HepG2 (cell line): ENCODE data around the gene NKPD1. TPM values are rescaled to one million over a fixed set of nuclear protein-coding genes. Genes with fewer than 3 reads are reported as not detected.

Experiments used
- BORCS8-MEF2B ChIP-seq: sonication (generic); formaldehyde crosslinking; IDR thresholded peaks from 2 replicates; pipeline ENCODE4 v1.8.0; 2022; ENCODE audit warnings: mild to moderate bottlenecking, missing genetic modification reagents
- FOXJ3 ChIP-seq: sonication (generic); formaldehyde crosslinking; IDR thresholded peaks from 2 replicates; pipeline ENCODE4 v1.4.0; 2020; ENCODE audit warnings: missing genetic modification reagents, mild to moderate bottlenecking, borderline replicate concordance
- GABPA ChIP-seq, 2 experiments: IDR thresholded peaks; 2 replicates each; pipeline ENCODE4 v1.6.1; 2011 to 2016; ENCODE audit warnings: low read depth in 2 of 2, low read length in 1 of 2, missing biosample characterization in 1 of 2, missing genetic modification characterization in 1 of 2
- HNRNPL ChIP-seq: fragments of 200-400 bp; formaldehyde crosslinking; IDR thresholded peaks from 2 replicates; pipeline ENCODE4 v1.6.1; 2017; ENCODE audit warnings: mild to moderate bottlenecking, low read depth, low read length
- JUND ChIP-seq: sonication (generic); formaldehyde crosslinking; IDR thresholded peaks from 2 replicates; pipeline ENCODE4 v1.8.0; 2022; ENCODE audit warnings: mild to moderate bottlenecking, missing genetic modification reagents
- PITX1 ChIP-seq: sonication (generic); formaldehyde crosslinking; IDR thresholded peaks from 2 replicates; pipeline ENCODE4 v1.5.1; 2020; ENCODE audit warnings: mild to moderate bottlenecking, missing genetic modification reagents
- YY1 ChIP-seq: IDR thresholded peaks from 2 replicates; pipeline ENCODE4 v1.6.1; 2011; ENCODE audit warnings: low read length, low read depth, moderate library complexity, mild to moderate bottlenecking; ENCODE audit not compliant: insufficient read depth, insufficient replicate concordance
- ZNF335 ChIP-seq: sonication (generic); formaldehyde crosslinking; IDR thresholded peaks from 2 replicates; pipeline ENCODE4 v1.4.0; 2020; ENCODE audit warnings: missing genetic modification reagents
- ZNF431 ChIP-seq: sonication (generic); formaldehyde crosslinking; IDR thresholded peaks from 2 replicates; pipeline ENCODE4 v1.9.0; 2022; ENCODE audit warnings: missing genetic modification reagents, low read depth, mild to moderate bottlenecking, borderline replicate concordance
- ZNF451 ChIP-seq: sonication (generic); formaldehyde crosslinking; IDR thresholded peaks from 2 replicates; pipeline ENCODE4 v1.5.0; 2020; ENCODE audit warnings: mild to moderate bottlenecking, missing genetic modification reagents
- ZNF75D ChIP-seq: sonication (generic); formaldehyde crosslinking; IDR thresholded peaks from 2 replicates; pipeline ENCODE4 v1.8.1; 2023; ENCODE audit warnings: missing genetic modification reagents, mild to moderate bottlenecking, borderline replicate concordance
- ZNF768 ChIP-seq: sonication (generic); formaldehyde crosslinking; IDR thresholded peaks from 2 replicates; pipeline ENCODE4 v1.4.0; 2020; ENCODE audit warnings: missing genetic modification reagents
- polyA plus RNA-seq, 8 experiments: library from polyadenylated mRNA; depleted of rRNA in 3 of 8; stranded (reverse) in 7 of 8; unstranded in 1 of 8; fragments of >200 nt; fragmentation: Illumina TruSeq in 4 of 8; extraction: Trizol in 4 of 8; gene quantifications; 2 replicates each; pipeline versions ENCODE4 v1.2.1 to v1.2.3, GENCODE V29; 2011 to 2016; ENCODE audit warnings: low read depth in 4 of 8, missing spikeins in 1 of 8, mixed read lengths in 1 of 8; ENCODE audit not compliant: insufficient read depth in 1 of 8
- total RNA-seq, 5 experiments: library from RNA; depleted of rRNA; stranded (reverse); fragments of >200 nt; fragmentation: Illumina TruSeq; extraction: Trizol; gene quantifications; 2 replicates each; pipeline ENCODE4 v1.2.3, GENCODE V29; 2016; ENCODE audit warnings: low read depth in 1 of 5
- TF ChIP-seq, protein P1 (sequence below): sonication (generic); formaldehyde crosslinking; IDR thresholded peaks from 2 replicates; pipeline ENCODE4 v1.5.1; 2020; ENCODE audit warnings: mild to moderate bottlenecking, missing genetic modification reagents, borderline replicate concordance
- TF ChIP-seq, protein P2 (sequence below): IDR thresholded peaks from 2 replicates; pipeline ENCODE4 v1.6.1; 2012; ENCODE audit warnings: inconsistent platforms
- TF ChIP-seq, protein P3 (sequence below): sonication (generic); formaldehyde crosslinking; IDR thresholded peaks from 2 replicates; pipeline ENCODE4 v1.5.0; 2020; ENCODE audit warnings: mild to moderate bottlenecking, missing genetic modification reagents, moderate library complexity
- TF ChIP-seq, protein P4 (sequence below): sonication (generic); formaldehyde crosslinking; IDR thresholded peaks from 2 replicates; pipeline ENCODE4 v1.5.0; 2020; ENCODE audit warnings: missing genetic modification reagents
- TF ChIP-seq, protein P5 (sequence below): sonication (generic); formaldehyde crosslinking; conservative IDR thresholded peaks from 2 replicates; pipeline ENCODE4 v1.4.0; 2020; ENCODE audit warnings: mild to moderate bottlenecking, missing genetic modification reagents, moderate library complexity
- TF ChIP-seq, protein P6 (sequence below): sonication (generic); formaldehyde crosslinking; IDR thresholded peaks from 2 replicates; pipeline ENCODE4 v1.4.0; 2020; ENCODE audit warnings: missing genetic modification reagents

The NKPD1 gene
- total and polyA plus RNA-seq, 2 of the 13 experiments (the other 11 are each of a cell fraction or from before 2014, with no cell fraction given), result 0.03 TPM; not detected in 1

DNA sequence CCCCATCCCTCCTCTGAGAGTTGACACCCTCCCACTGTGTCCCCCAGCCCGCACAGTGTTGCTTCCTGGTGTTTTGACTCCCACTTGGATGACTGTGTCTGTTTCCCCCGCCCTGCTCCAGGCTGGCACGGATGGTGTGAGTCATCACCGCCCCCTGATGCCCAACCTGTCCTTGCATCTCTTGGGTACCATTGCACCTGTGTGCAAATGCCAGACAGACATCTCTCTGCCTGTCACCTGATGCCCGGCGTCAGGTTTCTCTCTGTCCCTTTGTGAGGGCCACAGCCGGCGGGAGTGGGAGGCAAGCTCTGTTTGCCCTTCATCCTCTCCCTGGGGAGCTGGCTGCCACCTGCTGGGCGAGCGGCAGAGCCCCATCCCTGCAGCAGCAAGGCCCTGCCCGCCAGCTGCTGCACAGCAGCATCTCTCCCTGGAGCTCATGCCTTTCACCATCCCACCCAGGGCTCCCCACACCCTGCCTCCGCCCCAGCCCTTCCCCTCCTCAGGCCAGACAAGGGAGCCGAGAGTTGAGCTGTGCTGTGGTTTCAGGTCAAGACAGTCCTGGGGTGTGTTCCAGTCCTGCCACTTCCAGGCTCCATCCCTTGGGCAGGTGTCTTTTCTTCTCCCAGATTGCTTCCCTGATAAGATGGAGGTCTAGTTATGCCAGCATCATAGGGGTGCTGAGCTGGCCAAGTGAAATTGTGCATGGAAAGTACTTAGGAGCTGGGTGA lies 29.7 kb downstream of the NKPD1 start (continued):
- TF ChIP-seq PITX1 (CRISPR knock-in tag) (no peak), ZNF431 (CRISPR knock-in tag) (no peak), HNRNPL (peak; percentile 86), ZNF335 (no peak), JUND (CRISPR knock-in tag) (no peak), ZNF768 (peak; percentile 69), ZNF75D (CRISPR knock-in tag) (no peak), FOXJ3 (CRISPR knock-in tag) (no peak), BORCS8-MEF2B (no peak), GABPA (IDR thresholded peaks at IDR 0.05; ENCODE audit: low read depth, low read length) (no peak), GABPA (CRISPR knock-in tag; IDR thresholded peaks at IDR 0.05; ENCODE audit: low read depth) (peak; percentile 11; the same call in 1 of the 2 replicates), YY1 (no peak), ZNF451 (no peak)
- TF ChIP-seq, protein P1, sequence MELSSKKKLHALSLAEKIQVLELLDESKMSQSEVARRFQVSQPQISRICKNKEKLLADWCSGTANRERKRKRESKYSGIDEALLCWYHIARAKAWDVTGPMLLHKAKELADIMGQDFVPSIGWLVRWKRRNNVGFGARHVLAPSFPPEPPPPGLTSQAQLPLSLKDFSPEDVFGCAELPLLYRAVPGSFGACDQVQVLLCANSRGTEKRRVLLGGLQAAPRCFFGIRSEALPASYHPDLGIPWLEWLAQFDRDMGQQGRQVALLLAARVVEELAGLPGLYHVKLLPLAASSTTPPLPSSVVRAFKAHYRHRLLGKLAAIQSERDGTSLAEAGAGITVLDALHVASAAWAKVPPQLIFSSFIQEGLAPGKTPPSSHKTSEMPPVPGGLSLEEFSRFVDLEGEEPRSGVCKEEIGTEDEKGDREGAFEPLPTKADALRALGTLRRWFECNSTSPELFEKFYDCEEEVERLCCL (CRISPR knock-in tag), result no peak
- TF ChIP-seq, protein P2, sequence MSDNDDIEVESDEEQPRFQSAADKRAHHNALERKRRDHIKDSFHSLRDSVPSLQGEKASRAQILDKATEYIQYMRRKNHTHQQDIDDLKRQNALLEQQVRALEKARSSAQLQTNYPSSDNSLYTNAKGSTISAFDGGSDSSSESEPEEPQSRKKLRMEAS, result no peak
- TF ChIP-seq, protein P3, sequence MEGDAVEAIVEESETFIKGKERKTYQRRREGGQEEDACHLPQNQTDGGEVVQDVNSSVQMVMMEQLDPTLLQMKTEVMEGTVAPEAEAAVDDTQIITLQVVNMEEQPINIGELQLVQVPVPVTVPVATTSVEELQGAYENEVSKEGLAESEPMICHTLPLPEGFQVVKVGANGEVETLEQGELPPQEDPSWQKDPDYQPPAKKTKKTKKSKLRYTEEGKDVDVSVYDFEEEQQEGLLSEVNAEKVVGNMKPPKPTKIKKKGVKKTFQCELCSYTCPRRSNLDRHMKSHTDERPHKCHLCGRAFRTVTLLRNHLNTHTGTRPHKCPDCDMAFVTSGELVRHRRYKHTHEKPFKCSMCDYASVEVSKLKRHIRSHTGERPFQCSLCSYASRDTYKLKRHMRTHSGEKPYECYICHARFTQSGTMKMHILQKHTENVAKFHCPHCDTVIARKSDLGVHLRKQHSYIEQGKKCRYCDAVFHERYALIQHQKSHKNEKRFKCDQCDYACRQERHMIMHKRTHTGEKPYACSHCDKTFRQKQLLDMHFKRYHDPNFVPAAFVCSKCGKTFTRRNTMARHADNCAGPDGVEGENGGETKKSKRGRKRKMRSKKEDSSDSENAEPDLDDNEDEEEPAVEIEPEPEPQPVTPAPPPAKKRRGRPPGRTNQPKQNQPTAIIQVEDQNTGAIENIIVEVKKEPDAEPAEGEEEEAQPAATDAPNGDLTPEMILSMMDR (CRISPR knock-in tag), result peak; percentile 89
- TF ChIP-seq, protein P4, sequence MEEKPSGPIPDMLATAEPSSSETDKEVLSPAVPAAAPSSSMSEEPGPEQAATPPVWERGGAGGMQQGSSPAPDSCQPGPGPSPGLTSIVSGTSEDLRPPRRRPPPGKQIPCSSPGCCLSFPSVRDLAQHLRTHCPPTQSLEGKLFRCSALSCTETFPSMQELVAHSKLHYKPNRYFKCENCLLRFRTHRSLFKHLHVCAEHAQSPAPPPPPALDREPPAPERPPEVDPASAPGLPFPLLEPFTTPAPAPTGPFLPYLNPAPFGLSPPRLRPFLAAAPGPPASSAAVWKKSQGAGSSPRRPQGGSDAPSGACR (CRISPR knock-in tag), result no peak
- TF ChIP-seq, protein P5, sequence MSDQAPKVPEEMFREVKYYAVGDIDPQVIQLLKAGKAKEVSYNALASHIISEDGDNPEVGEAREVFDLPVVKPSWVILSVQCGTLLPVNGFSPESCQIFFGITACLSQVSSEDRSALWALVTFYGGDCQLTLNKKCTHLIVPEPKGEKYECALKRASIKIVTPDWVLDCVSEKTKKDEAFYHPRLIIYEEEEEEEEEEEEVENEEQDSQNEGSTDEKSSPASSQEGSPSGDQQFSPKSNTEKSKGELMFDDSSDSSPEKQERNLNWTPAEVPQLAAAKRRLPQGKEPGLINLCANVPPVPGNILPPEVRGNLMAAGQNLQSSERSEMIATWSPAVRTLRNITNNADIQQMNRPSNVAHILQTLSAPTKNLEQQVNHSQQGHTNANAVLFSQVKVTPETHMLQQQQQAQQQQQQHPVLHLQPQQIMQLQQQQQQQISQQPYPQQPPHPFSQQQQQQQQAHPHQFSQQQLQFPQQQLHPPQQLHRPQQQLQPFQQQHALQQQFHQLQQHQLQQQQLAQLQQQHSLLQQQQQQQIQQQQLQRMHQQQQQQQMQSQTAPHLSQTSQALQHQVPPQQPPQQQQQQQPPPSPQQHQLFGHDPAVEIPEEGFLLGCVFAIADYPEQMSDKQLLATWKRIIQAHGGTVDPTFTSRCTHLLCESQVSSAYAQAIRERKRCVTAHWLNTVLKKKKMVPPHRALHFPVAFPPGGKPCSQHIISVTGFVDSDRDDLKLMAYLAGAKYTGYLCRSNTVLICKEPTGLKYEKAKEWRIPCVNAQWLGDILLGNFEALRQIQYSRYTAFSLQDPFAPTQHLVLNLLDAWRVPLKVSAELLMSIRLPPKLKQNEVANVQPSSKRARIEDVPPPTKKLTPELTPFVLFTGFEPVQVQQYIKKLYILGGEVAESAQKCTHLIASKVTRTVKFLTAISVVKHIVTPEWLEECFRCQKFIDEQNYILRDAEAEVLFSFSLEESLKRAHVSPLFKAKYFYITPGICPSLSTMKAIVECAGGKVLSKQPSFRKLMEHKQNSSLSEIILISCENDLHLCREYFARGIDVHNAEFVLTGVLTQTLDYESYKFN (CRISPR knock-in tag), result no peak
- TF ChIP-seq, protein P6, sequence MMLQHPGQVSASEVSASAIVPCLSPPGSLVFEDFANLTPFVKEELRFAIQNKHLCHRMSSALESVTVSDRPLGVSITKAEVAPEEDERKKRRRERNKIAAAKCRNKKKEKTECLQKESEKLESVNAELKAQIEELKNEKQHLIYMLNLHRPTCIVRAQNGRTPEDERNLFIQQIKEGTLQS (CRISPR knock-in tag), result peak; percentile 13; the same call in 1 of the 2 replicates
